GM23338 (cell line): Measurements from ENCODE around the gene NDUFAF8. TPM values are rescaled to one million over a fixed set of nuclear protein-coding genes. Genes with fewer than 3 reads are reported as not detected.

Source experiments
- ATAC-seq: fragments of 200-7000 bp; cut with Tn5 transposase; 3 replicates; pipeline ENCODE4 v1.9.1; 2020
- DNase-seq: peaks from one replicate; pipeline ENCODE4 v3.0.0-alpha.2; 2015; ENCODE audit warnings: low spot score
- H2AFZ ChIP-seq: fragments of 200-600 bp; sonication (generic); 2 replicates; pipeline ENCODE4 v1.8.0; 2016; ENCODE audit warnings: antibody characterized with exemption, mild to moderate bottlenecking, moderate library complexity
- H3F3A ChIP-seq: fragments of 200-600 bp; sonication (generic); replicated peaks from 2 replicates; pipeline ENCODE4 v1.8.0; 2017; ENCODE audit warnings: antibody characterized with exemption, mixed run types, low read depth
- H3K27ac ChIP-seq: fragments of 200-600 bp; sonication (generic); 2 replicates; pipeline ENCODE4 v1.6.1; 2016; ENCODE audit warnings: low read depth
- H3K27me3 ChIP-seq: fragments of 200-600 bp; sonication (generic); 2 replicates; pipeline ENCODE4 v1.8.0; 2016; ENCODE audit warnings: mild to moderate bottlenecking, mixed run types, moderate library complexity; ENCODE audit not compliant: insufficient read depth
- H3K36me3 ChIP-seq: fragments of 200-600 bp; sonication (generic); 2 replicates; pipeline ENCODE4 v1.8.0; 2016; ENCODE audit warnings: mild to moderate bottlenecking; ENCODE audit not compliant: insufficient read depth
- H3K4me1 ChIP-seq: fragments of 200-600 bp; sonication (generic); 2 replicates; pipeline ENCODE4 v1.8.0; 2016; ENCODE audit warnings: mild to moderate bottlenecking, moderate library complexity; ENCODE audit not compliant: insufficient read depth
- H3K4me2 ChIP-seq: fragments of 200-600 bp; sonication (generic); 2 replicates; pipeline ENCODE4 v1.7.1; 2017; ENCODE audit warnings: mixed run types
- H3K4me3 ChIP-seq: fragments of 200-600 bp; sonication (generic); 2 replicates; pipeline ENCODE4 v1.6.1; 2016; ENCODE audit warnings: mixed run types
- H3K79me2 ChIP-seq: fragments of 200-600 bp; sonication (generic); replicated peaks from 2 replicates; pipeline ENCODE4 v1.8.0; 2017; ENCODE audit warnings: mild to moderate bottlenecking; ENCODE audit not compliant: insufficient read depth
- H3K9me2 ChIP-seq: fragments of 200-600 bp; sonication (generic); 2 replicates; pipeline ENCODE4 v1.8.0; 2017; ENCODE audit not compliant: insufficient read depth
- H4K20me1 ChIP-seq: fragments of 200-600 bp; sonication (generic); replicated peaks from 2 replicates; pipeline ENCODE4 v1.8.0; 2017; ENCODE audit warnings: mild to moderate bottlenecking; ENCODE audit not compliant: insufficient read depth
- H3K27ac Mint-ChIP-seq: 2 replicates; pipeline ENCODE4 v1.8.0; 2020; ENCODE audit warnings: inconsistent platforms, mild to moderate bottlenecking, moderate library complexity, mixed read lengths
- H3K27me3 Mint-ChIP-seq: 3 replicates; pipeline ENCODE4 v1.8.0; 2022; ENCODE audit warnings: low read depth, mild to moderate bottlenecking, moderate library complexity, mixed read lengths, inconsistent platforms; ENCODE audit not compliant: insufficient read depth, poor library complexity
- H3K36me3 Mint-ChIP-seq: 3 replicates; pipeline ENCODE4 v1.8.0; 2021; ENCODE audit warnings: low read depth, mild to moderate bottlenecking, inconsistent platforms, moderate library complexity, mixed read lengths
- H3K4me1 Mint-ChIP-seq: 3 replicates; pipeline ENCODE4 v1.8.0; 2020; ENCODE audit warnings: mild to moderate bottlenecking, inconsistent platforms, mixed read lengths
- H3K4me3 Mint-ChIP-seq: 3 replicates; pipeline ENCODE4 v1.8.0; 2021; ENCODE audit warnings: moderate library complexity, mild to moderate bottlenecking, inconsistent platforms, mixed read lengths
- H3K9me3 Mint-ChIP-seq: 3 replicates; pipeline ENCODE4 v1.8.0; 2020; ENCODE audit warnings: moderate library complexity, mild to moderate bottlenecking, inconsistent platforms, mixed read lengths
- CREB1 ChIP-seq: fragments of 250-450 bp; sonication (Bioruptor Pico); IDR thresholded peaks from 2 replicates; pipeline ENCODE4 v1.5.0; 2020; ENCODE audit warnings: low read depth, mild to moderate bottlenecking, moderate library complexity
- EZH2 ChIP-seq: fragments of 200-600 bp; sonication (generic); IDR thresholded peaks from one replicate; pipeline ENCODE4 v1.8.0; 2017; ENCODE audit warnings: antibody characterized with exemption, mild to moderate bottlenecking, low read depth; ENCODE audit not compliant: unreplicated experiment
- EZH2phosphoT487 ChIP-seq: fragments of 200-600 bp; sonication (generic); IDR thresholded peaks from one replicate; pipeline ENCODE4 v1.8.1; 2018; ENCODE audit warnings: antibody characterized with exemption; ENCODE audit not compliant: unreplicated experiment
- NANOG ChIP-seq: IDR thresholded peaks from 2 replicates; pipeline ENCODE4 v1.6.1; 2016; ENCODE audit warnings: antibody characterized with exemption, borderline replicate concordance
- polyA plus RNA-seq: library from polyadenylated mRNA; unstranded; fragments of >200 nt; fragmentation: Nextera tagmentation; extraction: Ambion mirVana; gene quantifications from 2 replicates; pipeline ENCODE4 v1.2.1, GENCODE V29; 2016
- total RNA-seq: library from RNA; depleted of rRNA; stranded (reverse); fragments of >200 nt; shearing (Covaris generic); gene quantifications from 2 replicates; pipeline ENCODE4 v1.2.3, GENCODE V29; 2014
- TF ChIP-seq, protein P1 (sequence below), 2 experiments: fragments of 200-600 bp in 1 of 2; sonication (generic) in 1 of 2; conservative IDR thresholded peaks; 2 replicates each; pipeline versions ENCODE4 v1.5.1 to v1.6.1; 2016 to 2017; ENCODE audit warnings: antibody characterized with exemption in 2 of 2, low read depth in 2 of 2, mild to moderate bottlenecking in 2 of 2, moderate library complexity in 1 of 2
- TF ChIP-seq, protein P2 (sequence below): fragments of 250-450 bp; sonication (Bioruptor Pico); IDR thresholded peaks from 2 replicates; pipeline ENCODE4 v1.5.0; 2020; ENCODE audit warnings: mild to moderate bottlenecking, moderate library complexity

Gene NDUFAF8
- total and polyA plus RNA-seq, 2 experiments from 2014 or later: 21.5 to 156 TPM

DNA sequence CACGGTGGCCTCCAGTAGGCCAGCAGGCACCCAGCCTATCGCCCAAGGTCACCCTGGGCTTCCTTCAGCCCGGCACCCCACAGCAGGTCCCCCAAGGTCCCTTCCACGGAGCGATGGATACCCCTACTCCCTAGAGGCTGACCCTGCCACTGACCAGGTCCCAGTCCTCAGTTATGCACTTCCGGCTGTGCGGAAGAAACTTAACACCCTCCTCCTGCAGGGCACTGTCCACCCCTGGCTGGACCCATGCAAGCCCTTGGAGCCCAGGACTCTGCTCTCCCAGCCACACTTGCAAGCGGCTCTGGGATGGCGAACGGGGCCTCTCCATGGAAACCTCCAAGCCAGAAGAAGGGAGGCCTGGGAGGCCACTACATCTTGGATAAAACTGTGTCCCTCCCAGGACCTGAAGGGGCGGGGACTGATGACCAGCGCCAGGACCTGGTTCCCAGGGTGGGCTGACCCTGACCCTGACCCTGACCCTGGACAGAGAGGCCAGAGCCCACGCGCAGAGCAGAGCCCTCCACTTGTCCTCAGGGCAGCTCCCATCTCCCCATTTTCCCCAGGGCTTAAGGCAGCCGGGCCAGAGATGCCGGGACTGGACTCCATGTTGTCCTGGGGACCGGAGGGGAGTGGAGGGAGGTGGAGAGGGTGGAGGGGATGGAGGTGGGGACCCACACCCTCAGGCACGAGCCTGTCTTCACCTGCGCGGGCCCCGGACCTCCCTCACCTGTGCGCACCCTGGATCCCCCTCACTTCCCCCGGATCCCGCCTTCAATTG lies 17.1 kb upstream of the NDUFAF8 start:
- ATAC-seq (peak; percentile 12), DNase-seq (no peak)

More for the DNA sequence above, 17.1 kb upstream of the NDUFAF8 start:
- H3K4me3 ChIP-seq: peak overlapping the region; percentile 93
- no peaks in the 10 kb centered on the region for H3K9me2 ChIP-seq
- peaks cover 4% of the 10 kb centered on the region for H3K27me3 Mint-ChIP-seq
- peak overlapping the region; percentile 76 for H3K4me3 Mint-ChIP-seq
- no peaks in the 10 kb centered on the region; the same call in 1 of the 3 replicates for H3K36me3 Mint-ChIP-seq
- no peaks in the 10 kb centered on the region; the same call in 1 of the 2 replicates for H4K20me1 ChIP-seq
- H3K4me1 ChIP-seq: peaks cover 14% of the 10 kb centered on the region
- no peaks in the 10 kb centered on the region for H3F3A ChIP-seq
- H3K4me2 ChIP-seq: peak overlapping the region; percentile 89
- H3K9me3 Mint-ChIP-seq: no peaks in the 10 kb centered on the region; the same call in 2 of the 3 replicates
- TF ChIP-seq EZH2phosphoT487 (no peak), EZH2 (no peak), CREB1 (no peak), NANOG (no peak)
- TF ChIP-seq, protein P1, sequence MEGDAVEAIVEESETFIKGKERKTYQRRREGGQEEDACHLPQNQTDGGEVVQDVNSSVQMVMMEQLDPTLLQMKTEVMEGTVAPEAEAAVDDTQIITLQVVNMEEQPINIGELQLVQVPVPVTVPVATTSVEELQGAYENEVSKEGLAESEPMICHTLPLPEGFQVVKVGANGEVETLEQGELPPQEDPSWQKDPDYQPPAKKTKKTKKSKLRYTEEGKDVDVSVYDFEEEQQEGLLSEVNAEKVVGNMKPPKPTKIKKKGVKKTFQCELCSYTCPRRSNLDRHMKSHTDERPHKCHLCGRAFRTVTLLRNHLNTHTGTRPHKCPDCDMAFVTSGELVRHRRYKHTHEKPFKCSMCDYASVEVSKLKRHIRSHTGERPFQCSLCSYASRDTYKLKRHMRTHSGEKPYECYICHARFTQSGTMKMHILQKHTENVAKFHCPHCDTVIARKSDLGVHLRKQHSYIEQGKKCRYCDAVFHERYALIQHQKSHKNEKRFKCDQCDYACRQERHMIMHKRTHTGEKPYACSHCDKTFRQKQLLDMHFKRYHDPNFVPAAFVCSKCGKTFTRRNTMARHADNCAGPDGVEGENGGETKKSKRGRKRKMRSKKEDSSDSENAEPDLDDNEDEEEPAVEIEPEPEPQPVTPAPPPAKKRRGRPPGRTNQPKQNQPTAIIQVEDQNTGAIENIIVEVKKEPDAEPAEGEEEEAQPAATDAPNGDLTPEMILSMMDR (conservative IDR thresholded peaks at IDR 0.05; ENCODE audit: low read depth in 2 of 2): no peak
- TF ChIP-seq, protein P2, sequence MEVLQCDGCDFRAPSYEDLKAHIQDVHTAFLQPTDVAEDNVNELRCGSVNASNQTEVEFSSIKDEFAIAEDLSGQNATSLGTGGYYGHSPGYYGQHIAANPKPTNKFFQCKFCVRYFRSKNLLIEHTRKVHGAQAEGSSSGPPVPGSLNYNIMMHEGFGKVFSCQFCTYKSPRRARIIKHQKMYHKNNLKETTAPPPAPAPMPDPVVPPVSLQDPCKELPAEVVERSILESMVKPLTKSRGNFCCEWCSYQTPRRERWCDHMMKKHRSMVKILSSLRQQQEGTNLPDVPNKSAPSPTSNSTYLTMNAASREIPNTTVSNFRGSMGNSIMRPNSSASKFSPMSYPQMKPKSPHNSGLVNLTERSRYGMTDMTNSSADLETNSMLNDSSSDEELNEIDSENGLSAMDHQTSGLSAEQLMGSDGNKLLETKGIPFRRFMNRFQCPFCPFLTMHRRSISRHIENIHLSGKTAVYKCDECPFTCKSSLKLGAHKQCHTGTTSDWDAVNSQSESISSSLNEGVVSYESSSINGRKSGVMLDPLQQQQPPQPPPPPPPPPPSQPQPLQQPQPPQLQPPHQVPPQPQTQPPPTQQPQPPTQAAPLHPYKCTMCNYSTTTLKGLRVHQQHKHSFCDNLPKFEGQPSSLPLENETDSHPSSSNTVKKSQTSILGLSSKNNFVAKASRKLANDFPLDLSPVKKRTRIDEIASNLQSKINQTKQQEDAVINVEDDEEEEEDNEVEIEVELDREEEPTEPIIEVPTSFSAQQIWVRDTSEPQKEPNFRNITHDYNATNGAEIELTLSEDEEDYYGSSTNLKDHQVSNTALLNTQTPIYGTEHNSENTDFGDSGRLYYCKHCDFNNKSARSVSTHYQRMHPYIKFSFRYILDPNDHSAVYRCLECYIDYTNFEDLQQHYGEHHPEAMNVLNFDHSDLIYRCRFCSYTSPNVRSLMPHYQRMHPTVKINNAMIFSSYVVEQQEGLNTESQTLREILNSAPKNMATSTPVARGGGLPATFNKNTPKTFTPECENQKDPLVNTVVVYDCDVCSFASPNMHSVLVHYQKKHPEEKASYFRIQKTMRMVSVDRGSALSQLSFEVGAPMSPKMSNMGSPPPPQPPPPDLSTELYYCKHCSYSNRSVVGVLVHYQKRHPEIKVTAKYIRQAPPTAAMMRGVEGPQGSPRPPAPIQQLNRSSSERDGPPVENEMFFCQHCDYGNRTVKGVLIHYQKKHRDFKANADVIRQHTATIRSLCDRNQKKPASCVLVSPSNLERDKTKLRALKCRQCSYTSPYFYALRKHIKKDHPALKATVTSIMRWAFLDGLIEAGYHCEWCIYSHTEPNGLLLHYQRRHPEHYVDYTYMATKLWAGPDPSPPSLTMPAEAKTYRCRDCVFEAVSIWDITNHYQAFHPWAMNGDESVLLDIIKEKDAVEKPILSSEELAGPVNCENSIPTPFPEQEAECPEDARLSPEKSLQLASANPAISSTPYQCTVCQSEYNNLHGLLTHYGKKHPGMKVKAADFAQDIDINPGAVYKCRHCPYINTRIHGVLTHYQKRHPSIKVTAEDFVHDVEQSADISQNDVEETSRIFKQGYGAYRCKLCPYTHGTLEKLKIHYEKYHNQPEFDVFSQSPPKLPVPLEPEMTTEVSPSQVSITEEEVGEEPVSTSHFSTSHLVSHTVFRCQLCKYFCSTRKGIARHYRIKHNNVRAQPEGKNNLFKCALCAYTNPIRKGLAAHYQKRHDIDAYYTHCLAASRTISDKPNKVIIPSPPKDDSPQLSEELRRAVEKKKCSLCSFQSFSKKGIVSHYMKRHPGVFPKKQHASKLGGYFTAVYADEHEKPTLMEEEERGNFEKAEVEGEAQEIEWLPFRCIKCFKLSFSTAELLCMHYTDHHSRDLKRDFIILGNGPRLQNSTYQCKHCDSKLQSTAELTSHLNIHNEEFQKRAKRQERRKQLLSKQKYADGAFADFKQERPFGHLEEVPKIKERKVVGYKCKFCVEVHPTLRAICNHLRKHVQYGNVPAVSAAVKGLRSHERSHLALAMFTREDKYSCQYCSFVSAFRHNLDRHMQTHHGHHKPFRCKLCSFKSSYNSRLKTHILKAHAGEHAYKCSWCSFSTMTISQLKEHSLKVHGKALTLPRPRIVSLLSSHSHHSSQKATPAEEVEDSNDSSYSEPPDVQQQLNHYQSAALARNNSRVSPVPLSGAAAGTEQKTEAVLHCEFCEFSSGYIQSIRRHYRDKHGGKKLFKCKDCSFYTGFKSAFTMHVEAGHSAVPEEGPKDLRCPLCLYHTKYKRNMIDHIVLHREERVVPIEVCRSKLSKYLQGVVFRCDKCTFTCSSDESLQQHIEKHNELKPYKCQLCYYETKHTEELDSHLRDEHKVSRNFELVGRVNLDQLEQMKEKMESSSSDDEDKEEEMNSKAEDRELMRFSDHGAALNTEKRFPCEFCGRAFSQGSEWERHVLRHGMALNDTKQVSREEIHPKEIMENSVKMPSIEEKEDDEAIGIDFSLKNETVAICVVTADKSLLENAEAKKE (CRISPR knock-in tag): no peak
- H3K79me2 ChIP-seq: peaks cover 23% of the 10 kb centered on the region
- H3K27ac Mint-ChIP-seq: no peak overlapping the region
- peaks cover 15% of the 10 kb centered on the region for H3K4me1 Mint-ChIP-seq
- H3K36me3 ChIP-seq: no peaks in the 10 kb centered on the region
- no peak overlapping the region for H2AFZ ChIP-seq
- 0 out of 2 replicates have a peak, but pooled peaks cover 3% of the 10 kb centered on the region for H3K27me3 ChIP-seq
- no peak overlapping the region for H3K27ac ChIP-seq
